HL-60 (cell line): Measurements from ENCODE around the gene PSMD1.

ENCODE experiments used
- CTCF ChIP-seq: IDR thresholded peaks from one replicate; pipeline ENCODE4 v1.5.1; 2011; ENCODE audit warnings: low read length, control low read depth, inconsistent platforms; ENCODE audit not compliant: insufficient read depth
- GABPA ChIP-seq: IDR thresholded peaks from 2 replicates; pipeline ENCODE4 v1.6.1; 2012; ENCODE audit warnings: low read depth
- POLR2AphosphoS5 ChIP-seq: IDR thresholded peaks from 2 replicates; pipeline ENCODE4 v1.6.1; 2012; ENCODE audit warnings: low read depth
- REST ChIP-seq: IDR thresholded peaks from 2 replicates; pipeline ENCODE4 v1.6.1; 2012; ENCODE audit warnings: low read depth; ENCODE audit not compliant: insufficient replicate concordance
- SPI1 ChIP-seq: IDR thresholded peaks from 2 replicates; pipeline ENCODE4 v1.6.1; 2012; ENCODE audit warnings: low read depth, mild to moderate bottlenecking, borderline replicate concordance

GRCh38 chr2:231132129-231132528 is 75.5 kb downstream of the PSMD1 start:
- TF ChIP-seq CTCF (no peak), REST (no peak), POLR2AphosphoS5 (no peak), SPI1 (no peak), GABPA (no peak)
